GM20431 (cell line): Measurements from ENCODE around the gene TTLL4.
"Not testable (repeated sequence)": the region's sequence is repeated elsewhere in the genome, so short reads cannot be mapped to it uniquely, and the experiment has no call there.

Experiments
- in situ Hi-C: fragments of 300-500 bp; cut with MseI, MboI; formaldehyde crosslinking; loops from one replicate; pipeline ENCODE4 v1.15.0; 2020; ENCODE audit warnings: low sequenced_read_pairs; ENCODE audit not compliant: unreplicated experiment

The TTLL4 gene, protein sequence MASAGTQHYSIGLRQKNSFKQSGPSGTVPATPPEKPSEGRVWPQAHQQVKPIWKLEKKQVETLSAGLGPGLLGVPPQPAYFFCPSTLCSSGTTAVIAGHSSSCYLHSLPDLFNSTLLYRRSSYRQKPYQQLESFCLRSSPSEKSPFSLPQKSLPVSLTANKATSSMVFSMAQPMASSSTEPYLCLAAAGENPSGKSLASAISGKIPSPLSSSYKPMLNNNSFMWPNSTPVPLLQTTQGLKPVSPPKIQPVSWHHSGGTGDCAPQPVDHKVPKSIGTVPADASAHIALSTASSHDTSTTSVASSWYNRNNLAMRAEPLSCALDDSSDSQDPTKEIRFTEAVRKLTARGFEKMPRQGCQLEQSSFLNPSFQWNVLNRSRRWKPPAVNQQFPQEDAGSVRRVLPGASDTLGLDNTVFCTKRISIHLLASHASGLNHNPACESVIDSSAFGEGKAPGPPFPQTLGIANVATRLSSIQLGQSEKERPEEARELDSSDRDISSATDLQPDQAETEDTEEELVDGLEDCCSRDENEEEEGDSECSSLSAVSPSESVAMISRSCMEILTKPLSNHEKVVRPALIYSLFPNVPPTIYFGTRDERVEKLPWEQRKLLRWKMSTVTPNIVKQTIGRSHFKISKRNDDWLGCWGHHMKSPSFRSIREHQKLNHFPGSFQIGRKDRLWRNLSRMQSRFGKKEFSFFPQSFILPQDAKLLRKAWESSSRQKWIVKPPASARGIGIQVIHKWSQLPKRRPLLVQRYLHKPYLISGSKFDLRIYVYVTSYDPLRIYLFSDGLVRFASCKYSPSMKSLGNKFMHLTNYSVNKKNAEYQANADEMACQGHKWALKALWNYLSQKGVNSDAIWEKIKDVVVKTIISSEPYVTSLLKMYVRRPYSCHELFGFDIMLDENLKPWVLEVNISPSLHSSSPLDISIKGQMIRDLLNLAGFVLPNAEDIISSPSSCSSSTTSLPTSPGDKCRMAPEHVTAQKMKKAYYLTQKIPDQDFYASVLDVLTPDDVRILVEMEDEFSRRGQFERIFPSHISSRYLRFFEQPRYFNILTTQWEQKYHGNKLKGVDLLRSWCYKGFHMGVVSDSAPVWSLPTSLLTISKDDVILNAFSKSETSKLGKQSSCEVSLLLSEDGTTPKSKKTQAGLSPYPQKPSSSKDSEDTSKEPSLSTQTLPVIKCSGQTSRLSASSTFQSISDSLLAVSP

DNA sequence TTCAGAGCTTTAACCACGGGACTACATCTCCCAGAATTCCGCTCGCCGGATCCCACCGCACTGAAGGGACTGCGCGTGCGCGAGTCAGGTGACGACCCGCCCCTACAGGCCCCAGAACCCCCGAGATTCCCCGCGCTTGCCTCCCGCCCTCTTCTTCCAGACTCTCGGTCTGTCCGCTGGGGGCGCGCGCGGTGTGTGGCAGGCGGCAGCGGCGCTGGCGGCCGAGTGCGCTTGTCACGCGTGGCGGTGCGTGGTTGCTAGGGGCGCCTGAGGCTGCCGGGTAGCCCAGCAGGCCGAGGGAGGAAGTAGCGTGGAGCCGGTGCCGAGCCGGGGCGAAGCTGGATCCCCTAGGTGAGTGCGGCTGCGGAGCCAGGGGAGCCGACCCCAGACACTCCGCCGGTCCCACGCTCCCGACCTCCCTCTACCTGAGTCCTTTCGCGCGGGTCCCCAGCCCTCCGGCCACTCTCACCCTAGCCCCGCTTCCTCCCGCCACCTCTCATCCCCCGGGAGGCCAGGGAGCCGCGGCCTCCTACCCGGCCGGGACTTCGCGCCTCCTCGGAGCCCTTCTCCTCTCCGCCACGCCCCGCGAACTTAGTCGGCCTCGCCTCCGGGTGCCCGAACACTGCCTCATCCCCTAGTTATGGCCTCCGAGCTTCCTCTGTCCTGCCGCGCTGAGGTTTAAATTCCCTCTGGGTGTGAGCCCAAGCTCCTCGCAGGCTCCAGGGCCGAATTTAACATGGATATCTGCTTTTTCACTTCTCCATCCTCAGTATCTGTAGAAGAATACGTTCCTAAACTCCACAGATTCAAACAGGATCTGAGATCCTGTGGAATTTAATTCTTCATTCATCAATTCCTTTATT lies at the start of gene TTLL4:
Gene TTLL4 (plus strand): TSS at position 149 of the 863 bp plus-strand sequence. CDS start 26,842 bp downstream, outside the sequence.
- in situ Hi-C loops = no loop called here

DNA sequence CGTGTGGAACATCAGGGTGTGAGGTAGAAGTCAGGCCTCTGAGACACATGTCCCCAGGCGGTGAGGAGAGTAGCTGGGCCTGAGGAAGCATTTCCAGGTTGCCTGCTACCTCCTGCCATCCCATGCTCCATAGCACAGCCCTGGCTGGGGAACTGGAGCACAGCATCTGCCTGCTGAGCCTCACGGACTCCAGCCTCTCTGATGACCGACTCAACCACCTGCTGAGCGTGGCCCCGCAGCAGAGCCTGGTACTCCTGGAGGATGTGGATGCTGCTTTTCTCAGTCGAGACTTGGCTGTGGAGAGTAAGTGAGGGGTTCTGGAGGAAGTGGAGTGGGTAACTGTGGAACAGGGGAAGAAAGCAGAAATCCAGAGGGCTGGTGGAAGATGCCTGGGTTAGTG lies 48.3 kb upstream of the TTLL4 start:
- in situ Hi-C loops = loop anchor here (25.0 kb wide), 2 partner anchors 175 to 250 kb away; partner anchors contain the start of genes PRKAG3 and VIL1

DNA sequence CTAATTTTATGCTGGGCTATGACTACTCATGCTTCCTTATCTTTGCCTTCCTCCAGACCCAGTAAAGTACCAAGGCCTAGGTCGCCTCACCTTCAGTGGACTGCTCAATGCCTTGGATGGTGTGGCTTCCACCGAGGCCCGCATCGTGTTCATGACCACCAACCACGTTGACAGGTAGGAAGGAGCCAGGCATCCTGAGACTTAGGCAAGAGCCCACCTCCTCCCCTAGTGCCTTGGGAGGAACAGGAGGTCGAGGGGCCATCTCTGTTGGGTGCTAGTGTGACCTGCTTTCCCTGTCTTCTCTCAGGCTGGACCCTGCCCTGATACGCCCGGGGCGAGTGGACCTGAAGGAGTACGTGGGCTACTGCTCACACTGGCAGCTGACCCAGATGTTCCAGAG lies 47.8 kb upstream of the TTLL4 start:
- in situ Hi-C loops = loop anchor here (25.0 kb wide), 2 partner anchors 174 to 251 kb away; partner anchors contain the start of genes PRKAG3 and VIL1

DNA sequence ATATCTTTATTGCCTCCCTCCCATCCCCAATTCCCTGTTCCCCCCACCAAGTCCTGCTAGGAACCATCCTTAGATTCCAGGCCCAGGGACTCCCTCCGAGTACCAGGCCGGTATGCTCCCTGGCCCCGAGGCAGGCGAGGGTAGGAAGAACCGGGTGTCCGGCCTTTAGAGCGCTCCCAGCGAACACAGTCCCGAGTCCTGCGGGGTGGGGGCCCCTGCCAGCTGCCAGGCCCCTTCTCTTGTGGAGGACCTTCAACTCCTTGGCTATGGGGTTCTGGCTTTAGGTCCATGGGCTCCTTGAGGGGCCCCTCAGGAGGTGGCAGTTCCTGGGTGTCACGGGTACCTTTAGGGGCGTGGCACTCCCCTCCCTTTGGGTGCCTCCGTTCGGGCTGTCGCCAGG lies 46.7 kb upstream of the TTLL4 start:
- in situ Hi-C loops = loop anchor here (25.0 kb wide), 2 partner anchors 173 to 252 kb away; partner anchors contain the start of genes PRKAG3 and VIL1

DNA sequence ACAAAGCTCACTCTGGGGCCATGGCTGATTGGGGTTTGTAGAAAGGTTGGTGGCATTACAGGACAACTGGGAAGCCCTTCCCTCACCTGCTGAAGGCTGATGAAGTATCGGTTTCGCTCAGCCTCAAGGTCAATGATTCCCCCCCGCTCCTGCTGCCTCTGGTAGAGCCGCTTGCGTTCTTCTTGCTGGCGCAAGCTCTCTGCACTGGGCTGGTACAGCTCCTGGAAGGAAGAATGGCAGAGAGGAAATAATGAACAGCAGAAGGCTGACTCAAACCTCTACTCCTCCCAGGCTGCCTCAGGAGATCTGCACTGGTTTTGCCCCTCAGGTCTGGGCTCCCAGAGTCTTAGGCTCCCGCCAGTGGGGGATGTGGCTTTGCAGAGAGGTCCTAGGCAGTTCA lies 46.0 kb upstream of the TTLL4 start:
- in situ Hi-C loops = loop anchor here (25.0 kb wide), 2 partner anchors 173 to 252 kb away; partner anchors contain the start of genes PRKAG3 and VIL1

DNA sequence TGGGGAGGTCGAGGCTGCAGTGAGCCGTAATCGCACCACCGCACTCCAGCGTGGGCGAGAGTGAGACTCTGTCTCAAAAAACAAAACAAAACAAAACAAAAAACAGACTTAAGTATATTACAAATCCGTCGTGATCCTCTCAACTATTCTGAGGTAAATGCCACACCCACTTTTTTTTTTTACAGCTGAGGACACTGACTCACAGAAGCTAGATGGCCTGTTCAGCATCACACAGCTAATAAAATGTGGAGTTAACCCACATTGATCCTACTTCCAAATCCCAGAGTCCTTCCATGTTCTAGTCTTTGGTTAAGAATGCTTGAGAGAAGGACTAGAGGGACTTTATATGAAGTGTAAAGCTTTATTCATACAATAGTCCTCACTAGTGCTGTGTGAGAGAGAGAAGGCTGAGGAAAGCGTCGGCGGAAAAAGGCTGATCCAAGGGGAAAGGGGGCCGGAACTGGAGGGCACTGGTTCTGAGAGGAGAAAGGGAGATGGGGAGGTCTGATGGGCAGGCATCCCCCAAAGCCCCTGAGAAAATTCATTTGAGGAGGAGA lies 39.5 kb upstream of the TTLL4 start:
- in situ Hi-C loops = loop anchor here (25.0 kb wide), 2 partner anchors 166 to 259 kb away; partner anchors contain the start of genes PRKAG3 and VIL1

DNA sequence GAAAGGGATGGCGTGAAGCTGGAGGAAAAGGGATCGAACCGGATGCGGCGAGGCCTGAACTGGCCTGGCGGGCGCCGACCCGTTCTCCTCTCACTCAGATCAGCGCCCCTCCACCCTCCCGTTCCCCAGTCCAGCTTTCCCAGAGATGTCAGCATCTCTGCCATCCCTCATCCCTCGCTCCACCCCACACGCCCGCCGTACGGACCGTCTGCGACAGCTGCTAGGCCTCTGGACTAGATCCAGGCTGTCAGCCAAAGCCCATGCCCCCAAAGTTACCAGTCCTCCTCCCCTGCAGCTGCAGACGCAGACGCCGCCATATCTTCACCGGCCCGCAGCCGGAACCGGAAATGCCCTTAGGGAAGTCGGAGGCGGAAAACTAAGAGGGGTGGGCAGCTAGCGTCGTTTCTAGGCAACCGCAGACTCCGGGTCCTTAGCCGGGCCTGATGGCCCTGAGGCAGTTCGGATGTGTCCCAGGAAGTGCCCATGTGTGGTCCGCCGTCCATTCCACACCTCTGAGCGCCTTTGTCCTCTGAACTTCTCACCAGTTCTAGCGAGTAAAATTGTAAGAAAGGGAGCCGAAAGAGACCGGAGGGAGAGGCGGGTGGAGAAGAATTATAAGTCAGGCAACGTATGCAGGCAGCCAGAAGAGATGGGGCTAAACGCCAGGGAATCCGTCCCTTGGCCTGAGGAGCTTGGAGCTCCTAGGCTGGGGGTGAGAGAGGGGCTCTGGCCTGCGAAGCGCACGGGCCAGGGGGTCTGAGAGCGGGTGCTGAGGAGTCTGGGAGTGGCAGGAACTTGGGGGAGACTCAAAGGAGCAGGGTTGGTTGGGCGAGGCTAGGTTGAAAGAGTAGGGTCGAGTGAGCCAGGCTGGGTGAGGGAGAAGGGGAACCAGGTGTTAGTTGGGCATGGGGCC lies 38.7 kb upstream of the TTLL4 start, which contains the start of the genes RNF25 and STK36:
Gene RNF25 (minus strand): TSS at position 349 of the 913 bp plus-strand sequence. CDS start 32 bp downstream, at position 317.
Gene STK36 (plus strand): TSS at position 433 of the 913 bp plus-strand sequence. CDS start 744 bp downstream, outside the sequence.
- in situ Hi-C loops = loop anchor here (25.0 kb wide), 2 partner anchors 165 to 260 kb away; partner anchors contain the start of genes PRKAG3 and VIL1

DNA sequence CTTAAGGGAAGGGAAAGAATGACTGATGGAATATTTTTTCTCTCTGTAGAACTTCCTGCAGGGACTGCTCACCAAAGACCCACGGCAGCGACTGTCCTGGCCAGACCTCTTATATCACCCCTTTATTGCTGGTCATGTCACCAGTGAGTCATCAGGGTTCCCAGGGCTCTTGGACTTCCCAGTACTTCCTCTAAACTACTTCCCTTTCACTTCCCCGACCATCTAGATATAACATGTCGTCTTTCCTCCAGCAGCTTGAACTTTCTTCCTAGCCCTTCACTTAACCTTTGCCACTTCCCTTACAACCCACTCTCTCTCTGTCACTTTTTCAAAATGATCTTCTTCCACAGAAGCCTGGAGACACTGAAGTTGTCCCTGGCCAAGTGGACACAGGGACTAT lies 31.5 kb upstream of the TTLL4 start:
- in situ Hi-C loops = no loop called here

DNA sequence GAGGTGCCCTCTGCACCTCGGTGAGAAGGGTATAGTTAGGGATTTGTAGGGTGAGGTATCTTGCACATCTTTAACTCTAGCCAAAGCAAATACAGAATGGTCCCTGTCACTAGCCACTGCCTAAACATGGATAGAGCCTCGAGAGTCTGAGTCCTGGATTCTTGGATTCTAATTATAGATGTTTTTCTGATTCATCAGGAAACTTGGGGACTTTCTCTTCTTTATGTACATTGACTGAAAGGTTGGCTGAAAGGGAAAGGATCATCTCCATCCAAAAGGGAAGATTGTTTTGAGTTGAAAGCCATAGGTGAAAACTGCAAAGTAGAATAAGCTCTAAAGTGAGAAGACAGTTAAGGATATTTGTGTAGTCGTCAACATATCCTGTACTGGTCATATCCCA lies 30.6 kb upstream of the TTLL4 start:
- in situ Hi-C loops = no loop called here

DNA sequence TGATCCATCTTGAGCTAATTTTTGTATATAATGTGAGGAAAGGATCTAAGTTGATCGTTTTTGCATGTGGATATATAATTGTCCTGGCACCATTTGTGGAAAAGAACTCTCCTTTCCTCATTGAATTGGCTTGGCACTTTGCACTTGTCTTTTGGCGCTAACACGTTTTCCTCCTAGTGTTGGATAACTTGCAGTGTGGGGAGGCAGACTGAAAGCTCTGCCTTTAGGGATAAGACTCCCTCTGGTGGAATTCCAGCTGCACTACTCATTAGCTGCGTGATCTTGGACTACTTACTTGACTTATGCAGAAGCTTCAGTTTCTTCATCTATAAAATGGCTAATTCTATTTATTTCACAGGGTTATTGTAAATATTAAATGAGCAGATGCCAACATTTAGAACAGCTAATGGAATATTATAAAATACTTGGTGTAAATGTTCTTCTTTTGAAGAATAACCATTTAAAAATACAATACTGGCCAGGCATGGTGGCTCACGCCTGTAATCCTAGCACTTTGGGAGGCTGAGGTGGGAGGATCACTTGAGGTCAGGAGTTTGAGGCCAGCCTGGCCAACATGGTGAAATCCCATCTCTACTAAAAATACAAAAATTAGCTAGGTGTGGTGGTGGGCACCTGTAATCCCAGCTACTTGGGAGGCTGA lies 23.1 kb upstream of the TTLL4 start:
- in situ Hi-C loops = not testable (repeated sequence)

DNA sequence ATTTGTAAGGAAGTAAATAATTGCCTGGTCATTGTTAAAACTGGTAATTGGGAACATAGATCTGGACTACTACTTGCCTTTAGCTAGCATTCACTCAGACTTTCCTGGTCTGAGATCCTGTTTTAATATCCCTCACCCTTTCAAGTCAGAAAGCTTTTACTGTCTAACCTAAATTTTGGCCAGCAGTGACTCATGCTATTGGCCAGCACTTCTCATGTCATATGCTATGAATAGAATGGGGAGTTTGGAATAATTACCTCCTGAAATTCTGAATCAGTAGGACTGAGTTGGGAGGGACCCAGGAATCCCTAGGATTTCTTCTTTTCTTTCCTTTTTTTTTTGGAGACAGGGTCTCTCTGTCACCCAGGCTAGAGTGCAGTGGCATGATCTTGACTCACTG lies 19.4 kb upstream of the TTLL4 start:
- in situ Hi-C loops = no loop called here

DNA sequence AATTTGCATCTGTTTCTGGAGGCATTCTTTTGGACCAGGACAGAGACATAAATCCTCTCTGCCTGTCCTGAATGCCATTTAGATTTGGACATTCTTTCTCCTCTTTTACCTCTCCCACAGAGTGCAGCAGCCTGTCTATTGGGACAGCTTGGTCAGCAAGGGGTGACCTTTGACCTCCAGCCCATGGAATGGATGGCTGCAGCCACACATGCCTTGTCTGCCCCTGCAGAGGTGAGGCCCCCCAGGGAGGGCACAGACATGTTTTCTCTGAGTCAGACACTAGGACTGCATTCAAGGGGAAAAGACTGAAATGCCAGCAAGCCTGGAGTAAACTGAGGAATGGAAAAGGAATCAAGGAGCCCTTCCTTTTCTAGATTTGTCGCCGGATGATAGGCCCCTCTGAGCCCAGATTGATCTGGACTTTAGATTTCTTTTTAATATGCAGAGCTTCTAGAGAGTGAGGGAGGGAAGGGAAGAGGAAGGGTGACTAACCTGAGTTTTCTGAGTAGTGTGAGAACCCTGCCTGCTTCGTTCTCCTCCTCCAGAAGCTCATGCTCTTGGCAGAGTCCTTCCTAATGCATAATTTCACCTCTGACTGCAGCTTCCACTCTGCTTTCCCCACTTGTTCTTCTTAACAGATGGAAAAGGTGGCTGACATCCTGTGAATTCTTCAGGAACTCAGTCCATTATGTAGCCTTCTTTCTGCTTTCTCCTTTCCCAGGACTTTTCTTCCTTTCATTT lies 16.1 kb upstream of the TTLL4 start:
- in situ Hi-C loops = no loop called here

DNA sequence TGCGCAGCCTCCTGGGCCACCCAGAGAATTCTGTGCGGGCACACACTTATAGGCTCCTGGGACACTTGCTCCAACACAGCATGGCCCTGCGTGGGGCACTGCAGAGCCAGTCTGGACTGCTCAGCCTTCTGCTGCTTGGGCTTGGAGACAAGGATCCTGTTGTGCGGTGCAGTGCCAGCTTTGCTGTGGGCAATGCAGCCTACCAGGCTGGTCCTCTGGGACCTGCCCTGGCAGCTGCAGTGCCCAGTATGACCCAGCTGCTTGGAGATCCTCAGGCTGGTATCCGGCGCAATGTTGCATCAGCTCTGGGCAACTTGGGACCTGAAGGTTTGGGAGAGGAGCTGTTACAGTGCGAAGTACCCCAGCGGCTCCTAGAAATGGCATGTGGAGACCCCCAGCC lies 11.8 kb upstream of the TTLL4 start:
- in situ Hi-C loops = no loop called here

DNA sequence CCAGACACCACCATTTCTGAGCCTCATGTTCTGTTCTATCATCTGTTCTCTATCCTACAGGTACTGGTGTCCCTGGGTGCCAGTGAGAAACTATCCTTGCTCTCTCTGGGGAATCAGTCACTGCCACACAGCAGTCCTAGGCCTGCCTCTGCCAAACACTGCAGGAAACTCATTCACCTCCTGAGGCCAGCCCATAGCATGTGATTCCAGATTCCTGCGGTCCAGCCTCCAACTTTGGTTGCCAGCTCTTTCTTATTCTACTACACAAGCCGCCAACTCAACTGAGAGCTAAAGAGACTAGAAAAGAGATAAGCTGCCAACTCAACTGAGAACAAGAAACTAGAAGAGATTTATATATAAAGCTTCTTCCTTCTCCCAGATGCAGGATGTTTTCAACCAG lies 8.8 kb upstream of the TTLL4 start:
- in situ Hi-C loops = no loop called here

DNA sequence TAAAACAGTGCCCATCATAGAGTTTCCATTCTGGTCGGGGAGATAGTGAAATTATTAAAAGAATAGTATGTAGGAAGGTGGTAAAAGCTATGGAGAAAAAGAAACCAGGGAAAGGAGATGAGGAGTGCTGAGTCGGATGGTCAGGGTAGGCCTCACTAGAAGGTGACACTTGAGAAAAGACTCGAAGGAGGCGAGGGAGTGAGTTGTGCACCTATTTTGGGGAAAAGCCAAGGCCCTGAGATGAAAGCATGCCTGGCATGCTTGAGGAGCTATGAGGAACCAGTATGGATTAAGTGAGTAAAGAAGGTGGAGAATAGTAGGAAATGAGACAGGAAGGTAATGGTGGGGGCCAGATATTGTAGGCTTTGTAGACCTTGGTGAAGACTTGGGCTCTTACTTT lies 7.3 kb upstream of the TTLL4 start:
- in situ Hi-C loops = no loop called here

DNA sequence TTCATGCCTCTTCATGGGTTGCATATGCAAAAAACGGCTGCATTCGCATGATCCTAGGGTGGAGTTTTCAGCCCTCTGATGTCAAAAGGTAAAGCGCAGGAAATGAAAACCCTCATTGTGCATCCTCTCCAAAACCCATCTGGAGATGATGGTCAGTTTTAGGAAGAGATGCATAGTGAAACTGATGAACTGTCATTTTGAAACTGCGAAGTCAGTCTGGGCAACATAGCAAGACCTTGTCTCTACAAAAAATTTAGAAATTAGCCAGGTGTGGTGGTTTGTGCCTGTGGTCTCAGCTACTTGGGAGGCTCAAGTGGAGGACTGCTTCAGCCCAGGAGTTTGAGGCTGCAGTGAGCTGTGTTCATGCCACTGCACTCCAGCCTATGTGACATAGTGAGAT lies 2.5 kb upstream of the TTLL4 start:
- in situ Hi-C loops = no loop called here
